ENCODE results near the gene RFX4. TPM values are rescaled to one million over a fixed set of nuclear protein-coding genes. Genes with fewer than 3 reads are reported as not detected.

The RFX4 gene
- total RNA-seq, 1 experiment from 2014 or later: not detected

DNA sequence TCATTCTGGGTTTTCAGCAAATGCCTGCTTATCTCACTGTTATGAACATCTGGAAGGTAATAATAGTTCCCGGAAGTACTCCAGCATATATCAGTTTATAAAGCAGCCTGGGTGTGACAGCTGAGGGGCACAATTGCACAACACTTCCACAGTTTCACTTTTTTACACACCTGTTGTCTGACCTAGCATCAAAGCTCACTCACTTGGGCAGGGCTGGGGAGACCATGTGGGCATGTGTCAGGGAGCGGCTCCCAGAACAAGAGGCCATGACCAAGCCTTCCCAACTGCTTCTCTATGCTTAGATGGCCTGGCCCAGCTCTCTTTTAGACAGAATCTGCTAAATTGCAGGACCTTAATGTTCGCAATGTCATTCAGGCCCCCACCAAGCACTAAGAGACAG is 140.6 kb downstream of the RFX4 start:
- H3K9me3 ChIP-seq (ENCODE audit: control insufficient read depth, insufficient read depth, low read depth, low read length): no peaks in the 10 kb centered on the region
- no peaks in the 10 kb centered on the region for H3K36me3 ChIP-seq (ENCODE audit: control insufficient read depth, insufficient read depth, low read length)
- ATAC-seq (no peak), DNase-seq (ENCODE audit: low read depth, low spot score) (no peak)
- peaks cover 2% of the 10 kb centered on the region; the same call in 1 of the 2 replicates for H3K27me3 ChIP-seq (ENCODE audit: control insufficient read depth, insufficient read depth, low read length)
- H3K27ac ChIP-seq (ENCODE audit: low read length): no peak overlapping the region
- in situ Hi-C loops (cut with HindIII; ENCODE audit: low pct_unique_long_range_greater_than_20kb, low sequenced_read_pairs) (no loop called here), intact Hi-C loops (cut with micrococcal nuclease; ENCODE audit: unreplicated experiment) (no loop called here)
- CTCF ChIA-PET: no interaction called here
- no peak overlapping the region for H3K4me3 ChIP-seq (ENCODE audit: low read depth in 2 of 2, low read length in 2 of 2)
- TF ChIP-seq TCF7L2 (IDR thresholded peaks at IDR 0.05; ENCODE audit: low read depth, low read length) (no peak), POLR2AphosphoS5 (IDR thresholded peaks at IDR 0.05; ENCODE audit: low read depth, low read length) (no peak), REST (IDR thresholded peaks at IDR 0.05; ENCODE audit: insufficient read depth in 1 of 2, low read depth in 2 of 2, low read length in 1 of 2) (no peak), SIN3A (IDR thresholded peaks at IDR 0.05; ENCODE audit: borderline replicate concordance, insufficient read depth, low read depth, low read length) (no peak)
- TF ChIP-seq, protein P1, sequence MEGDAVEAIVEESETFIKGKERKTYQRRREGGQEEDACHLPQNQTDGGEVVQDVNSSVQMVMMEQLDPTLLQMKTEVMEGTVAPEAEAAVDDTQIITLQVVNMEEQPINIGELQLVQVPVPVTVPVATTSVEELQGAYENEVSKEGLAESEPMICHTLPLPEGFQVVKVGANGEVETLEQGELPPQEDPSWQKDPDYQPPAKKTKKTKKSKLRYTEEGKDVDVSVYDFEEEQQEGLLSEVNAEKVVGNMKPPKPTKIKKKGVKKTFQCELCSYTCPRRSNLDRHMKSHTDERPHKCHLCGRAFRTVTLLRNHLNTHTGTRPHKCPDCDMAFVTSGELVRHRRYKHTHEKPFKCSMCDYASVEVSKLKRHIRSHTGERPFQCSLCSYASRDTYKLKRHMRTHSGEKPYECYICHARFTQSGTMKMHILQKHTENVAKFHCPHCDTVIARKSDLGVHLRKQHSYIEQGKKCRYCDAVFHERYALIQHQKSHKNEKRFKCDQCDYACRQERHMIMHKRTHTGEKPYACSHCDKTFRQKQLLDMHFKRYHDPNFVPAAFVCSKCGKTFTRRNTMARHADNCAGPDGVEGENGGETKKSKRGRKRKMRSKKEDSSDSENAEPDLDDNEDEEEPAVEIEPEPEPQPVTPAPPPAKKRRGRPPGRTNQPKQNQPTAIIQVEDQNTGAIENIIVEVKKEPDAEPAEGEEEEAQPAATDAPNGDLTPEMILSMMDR (IDR thresholded peaks at IDR 0.05): no peak
- no TSS peak for BruUV-seq (replicated peaks)
- H3K4me1 ChIP-seq (ENCODE audit: control insufficient read depth, insufficient read depth, low read length): no peaks in the 10 kb centered on the region
- POLR2A ChIA-PET: no interaction called here

DNA sequence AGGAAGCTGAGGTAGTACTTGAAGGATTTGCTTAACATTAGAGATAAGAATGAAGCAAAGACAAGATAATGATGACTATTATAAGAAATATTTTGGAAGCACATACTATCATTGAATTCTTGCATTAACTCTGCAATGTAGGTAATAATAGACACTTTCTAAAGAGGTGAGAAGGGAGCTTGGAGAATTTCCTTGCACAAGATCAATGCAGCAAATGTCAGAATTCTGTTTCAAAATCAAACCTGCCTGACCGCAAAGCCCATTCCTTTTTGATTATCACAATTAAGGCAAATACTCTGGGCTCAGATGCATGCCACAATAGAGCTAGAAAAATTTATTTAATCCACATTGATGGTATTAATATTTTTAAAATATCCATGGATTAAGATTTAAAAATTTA is 141.3 kb downstream of the RFX4 start:
- in situ Hi-C loops (cut with HindIII; ENCODE audit: low pct_unique_long_range_greater_than_20kb, low sequenced_read_pairs): no loop called here
- Histone ChIP-seq H3K36me3 (ENCODE audit: control insufficient read depth, insufficient read depth, low read length) (no peaks in the 10 kb centered on the region), H3K4me1 (ENCODE audit: control insufficient read depth, insufficient read depth, low read length) (no peaks in the 10 kb centered on the region), H3K9me3 (ENCODE audit: control insufficient read depth, insufficient read depth, low read depth, low read length) (no peaks in the 10 kb centered on the region), H3K27me3 (ENCODE audit: control insufficient read depth, insufficient read depth, low read length) (peaks cover 2% of the 10 kb centered on the region; the same call in 1 of the 2 replicates), H3K27ac (ENCODE audit: low read length) (no peak overlapping the region), H3K4me3 (ENCODE audit: low read depth in 2 of 2, low read length in 2 of 2) (no peak overlapping the region)
- TF ChIP-seq TCF7L2 (IDR thresholded peaks at IDR 0.05; ENCODE audit: low read depth, low read length) (no peak), REST (IDR thresholded peaks at IDR 0.05; ENCODE audit: insufficient read depth in 1 of 2, low read depth in 2 of 2, low read length in 1 of 2) (no peak), SIN3A (IDR thresholded peaks at IDR 0.05; ENCODE audit: borderline replicate concordance, insufficient read depth, low read depth, low read length) (no peak), POLR2AphosphoS5 (IDR thresholded peaks at IDR 0.05; ENCODE audit: low read depth, low read length) (no peak)
- TF ChIP-seq, protein P1 (IDR thresholded peaks at IDR 0.05): no peak
- ChIA-PET CTCF (no interaction called here), POLR2A (no interaction called here)
- no TSS peak for BruUV-seq (replicated peaks)
- ATAC-seq (no peak), DNase-seq (ENCODE audit: low read depth, low spot score) (no peak)
- intact Hi-C loops (cut with micrococcal nuclease; ENCODE audit: unreplicated experiment): no loop called here

Measured in Panc1 (cell line).